Effector memory CD4-positive, alpha-beta T cell (primary cell): ENCODE results near the gene PGK2.

Experiments
- DNase-seq, 3 donors: peaks; one replicate each; pipeline ENCODE4 v3.0.0-alpha.2; 2020
- H3K27ac ChIP-seq: 2 replicates; pipeline ENCODE4 v1.7.0; 2013; ENCODE audit warnings: mild to moderate bottlenecking, low read length, moderate library complexity; ENCODE audit not compliant: insufficient read depth, poor library complexity, severe bottlenecking
- H3K27me3 ChIP-seq: replicated peaks from 2 replicates; pipeline ENCODE4 v1.7.0; 2013; ENCODE audit warnings: mild to moderate bottlenecking, low read length; ENCODE audit not compliant: insufficient read depth, control insufficient read depth, poor library complexity, severe bottlenecking
- H3K36me3 ChIP-seq: 2 replicates; pipeline ENCODE4 v1.7.0; 2013; ENCODE audit warnings: mild to moderate bottlenecking, low read length, moderate library complexity; ENCODE audit not compliant: control insufficient read depth, insufficient read depth
- H3K4me1 ChIP-seq: 2 replicates; pipeline ENCODE4 v1.7.0; 2013; ENCODE audit warnings: low read length, mild to moderate bottlenecking; ENCODE audit not compliant: control insufficient read depth, insufficient read depth, poor library complexity, severe bottlenecking
- H3K4me3 ChIP-seq: 2 replicates; pipeline ENCODE4 v1.7.0; 2013; ENCODE audit warnings: low read length, low read depth, mild to moderate bottlenecking; ENCODE audit not compliant: insufficient read depth, poor library complexity, severe bottlenecking
- H3K9me3 ChIP-seq: 2 replicates; pipeline ENCODE4 v1.7.0; 2013; ENCODE audit warnings: mild to moderate bottlenecking, low read length, moderate library complexity; ENCODE audit not compliant: control insufficient read depth

The PGK2 gene

GRCh38 chr6:49744259-49744658 lies 42.8 kb downstream of the PGK2 start, which contains the start of gene CRISP3:
TSS of gene CRISP3 (minus strand) at chr6:49744388. CDS start at chr6:49744367, 21 bp downstream.
- H3K4me1 ChIP-seq: no peaks in the 10 kb centered on the region
- no peaks in the 10 kb centered on the region for H3K9me3 ChIP-seq
- DNase-seq: no peak
- H3K27me3 ChIP-seq: no peaks in the 10 kb centered on the region
- H3K27ac ChIP-seq: no peak within 1 kb of the TSS
- H3K36me3 ChIP-seq: no peaks in the 10 kb centered on the region
- no peak within 1 kb of the TSS for H3K4me3 ChIP-seq

- no peaks in the 10 kb centered on the region for H3K4me1 ChIP-seq
- DNase-seq: no peak
- no peak overlapping the region for H3K4me3 ChIP-seq
- H3K9me3 ChIP-seq: no peaks in the 10 kb centered on the region
- H3K27ac ChIP-seq: no peak overlapping the region
- no peaks in the 10 kb centered on the region for H3K27me3 ChIP-seq
- H3K36me3 ChIP-seq: no peaks in the 10 kb centered on the region
These were observed 43.7 kb downstream of the PGK2 start for GRCh38 chr6:49743429-49743828.

GRCh38 chr6:49739423-49739822 lies 47.7 kb downstream of the PGK2 start:
- no peak for DNase-seq
- Histone ChIP-seq H3K27ac (no peak overlapping the region), H3K36me3 (no peaks in the 10 kb centered on the region), H3K4me1 (no peaks in the 10 kb centered on the region), H3K4me3 (no peak overlapping the region), H3K27me3 (no peaks in the 10 kb centered on the region), H3K9me3 (no peaks in the 10 kb centered on the region)

- Histone ChIP-seq H3K4me3 (no peak overlapping the region), H3K9me3 (no peaks in the 10 kb centered on the region), H3K27ac (no peak overlapping the region), H3K4me1 (no peaks in the 10 kb centered on the region), H3K36me3 (no peaks in the 10 kb centered on the region), H3K27me3 (no peaks in the 10 kb centered on the region)
- DNase-seq: no peak
These were observed 51.0 kb downstream of the PGK2 start for GRCh38 chr6:49736017-49736508.
